Measurements from ENCODE around the gene FAM3D.

FAM3D gene

GRCh38 chr3:58591517-58592510 lies 74.8 kb downstream of the FAM3D start:
- DNase-seq (ENCODE audit: low spot score), result no peak

GRCh38 chr3:58588030-58588614 lies 78.5 kb downstream of the FAM3D start:
- no peak for DNase-seq (ENCODE audit: low spot score)

- DNase-seq (ENCODE audit: low spot score), result no peak
Measured at GRCh38 chr3:58586776-58587192, 79.8 kb downstream of the FAM3D start.

GRCh38 chr3:58585994-58586393 lies 80.6 kb downstream of the FAM3D start:
- DNase-seq (ENCODE audit: low spot score), result no peak

- DNase-seq (ENCODE audit: low spot score), result peak; percentile 85
Measured at GRCh38 chr3:58585005-58585786, 81.4 kb downstream of the FAM3D start.

GRCh38 chr3:58584690-58585004 lies 81.9 kb downstream of the FAM3D start:
- DNase-seq (ENCODE audit: low spot score), result no peak
